Endodermal cell (in vitro differentiated cells): ENCODE data around the gene EMC10. TPM values are rescaled to one million over a fixed set of nuclear protein-coding genes. Genes with fewer than 3 reads are reported as not detected.

Source experiments
- DNase-seq: peaks from one replicate; pipeline ENCODE4 v3.0.0-alpha.2; 2017
- H3K27ac ChIP-seq: 2 replicates; pipeline ENCODE4 v1.5.1; 2013; ENCODE audit warnings: mild to moderate bottlenecking, low read depth, low read length, moderate library complexity
- H3K27me3 ChIP-seq: 2 replicates; pipeline ENCODE4 v1.6.1; 2013; ENCODE audit warnings: mild to moderate bottlenecking, low read length, moderate library complexity; ENCODE audit not compliant: insufficient read depth, control insufficient read depth, poor library complexity, severe bottlenecking
- H3K36me3 ChIP-seq: 2 replicates; pipeline ENCODE4 v1.7.0; 2013; ENCODE audit warnings: mild to moderate bottlenecking, low read length, moderate library complexity; ENCODE audit not compliant: control insufficient read depth, insufficient read depth
- H3K4me1 ChIP-seq: one replicate; pipeline ENCODE4 v1.7.0; 2013; ENCODE audit warnings: low read length; ENCODE audit not compliant: control insufficient read depth, insufficient read depth
- H3K4me3 ChIP-seq: 2 replicates; pipeline ENCODE4 v1.5.1; 2013; ENCODE audit warnings: mild to moderate bottlenecking, low read length, moderate library complexity
- H3K9ac ChIP-seq: 2 replicates; pipeline ENCODE4 v1.6.1; 2013; ENCODE audit warnings: mild to moderate bottlenecking, low read length, moderate library complexity; ENCODE audit not compliant: poor library complexity, severe bottlenecking; ENCODE audit errors: extremely low read depth
- H3K9me3 ChIP-seq: 2 replicates; pipeline ENCODE4 v1.6.1; 2013; ENCODE audit warnings: mild to moderate bottlenecking, low read length, moderate library complexity; ENCODE audit not compliant: control insufficient read depth
- H3K27ac Mint-ChIP-seq: 2 replicates; pipeline ENCODE4 v1.8.0; 2020; ENCODE audit warnings: mixed read lengths
- H3K27me3 Mint-ChIP-seq: 2 replicates; pipeline ENCODE4 v1.8.0; 2021; ENCODE audit warnings: mild to moderate bottlenecking, mixed read lengths; ENCODE audit not compliant: insufficient read depth
- H3K36me3 Mint-ChIP-seq: 2 replicates; pipeline ENCODE4 v1.8.0; 2020; ENCODE audit warnings: low read depth, mixed read lengths
- H3K4me1 Mint-ChIP-seq: 2 replicates; pipeline ENCODE4 v1.8.0; 2020; ENCODE audit warnings: mixed read lengths
- H3K4me3 Mint-ChIP-seq: 2 replicates; pipeline ENCODE4 v1.8.0; 2020; ENCODE audit warnings: mild to moderate bottlenecking, moderate library complexity, mixed read lengths
- H3K9me3 Mint-ChIP-seq: 2 replicates; pipeline ENCODE4 v1.8.0; 2020; ENCODE audit warnings: mild to moderate bottlenecking, mixed read lengths
- CTCF ChIP-seq: fragments of 200-600 bp; sonication (generic); conservative IDR thresholded peaks from 2 replicates; pipeline ENCODE4 v1.5.0; 2021; ENCODE audit warnings: antibody characterized with exemption, mild to moderate bottlenecking
- WGBS, 2 experiments: methylation state at CpG; one replicate each; pipeline versions ENCODE4 v1.1.5 to v1.1.7; 2013; ENCODE audit warnings: missing lambda C conversion rate in 2 of 2, mixed read lengths in 1 of 2; ENCODE audit not compliant: insufficient coverage in 1 of 2, insufficient read length in 1 of 2; 5-methylcytosine and 5-hydroxymethylcytosine counted together
- total RNA-seq, 2 donors: library from RNA; stranded (reverse); fragmentation: NEBNext Ultra II Directional in 1 of 2; extraction: Animal tissue kit (Norgen Biotek cat#: 25700) in 1 of 2; gene quantifications; 2 replicates in 1 of 2; 3 replicates in 1 of 2; pipeline ENCODE4 v1.2.1, GENCODE V29; 2021

Gene EMC10
- total RNA-seq, 2 donors from 2014 or later: 119 to 123 TPM

GRCh38 chr19:50449236-50449899, 26.9 kb upstream of the EMC10 start:
- Mint-ChIP-seq H3K4me1 (no peaks in the 10 kb centered on the region), H3K27ac (no peak overlapping the region), H3K9me3 (peaks cover 4% of the 10 kb centered on the region), H3K27me3 (no peaks in the 10 kb centered on the region), H3K36me3 (no peaks in the 10 kb centered on the region), H3K4me3 (no peak overlapping the region)
- Histone ChIP-seq H3K4me1 (no peaks in the 10 kb centered on the region), H3K27ac (no peak overlapping the region), H3K4me3 (no peak overlapping the region), H3K27me3 (no peaks in the 10 kb centered on the region), H3K9me3 (no peaks in the 10 kb centered on the region), H3K9ac (no peak overlapping the region), H3K36me3 (no peaks in the 10 kb centered on the region)
- no peak for DNase-seq
- WGBS, 2 experiments: 84 to 87% methylated on average over 11 to 14 of the region's 14 CpGs
- no peak for TF ChIP-seq CTCF

GRCh38 chr19:50450369-50451222, 25.7 kb upstream of the EMC10 start:
- H3K4me3 ChIP-seq: no peak overlapping the region
- no peaks in the 10 kb centered on the region for H3K4me1 ChIP-seq
- no peak for TF ChIP-seq CTCF
- H3K27ac ChIP-seq: no peak overlapping the region
- no peak overlapping the region for H3K27ac Mint-ChIP-seq
- no peak overlapping the region for H3K4me3 Mint-ChIP-seq
- H3K9ac ChIP-seq: no peak overlapping the region
- H3K36me3 Mint-ChIP-seq: no peaks in the 10 kb centered on the region
- H3K9me3 Mint-ChIP-seq: peaks cover 4% of the 10 kb centered on the region
- DNase-seq: no peak
- H3K27me3 ChIP-seq: no peaks in the 10 kb centered on the region
- peaks cover 3% of the 10 kb centered on the region for H3K27me3 Mint-ChIP-seq
- H3K4me1 Mint-ChIP-seq: no peaks in the 10 kb centered on the region
- no peaks in the 10 kb centered on the region for H3K9me3 ChIP-seq
- H3K36me3 ChIP-seq: no peaks in the 10 kb centered on the region
- WGBS, 2 experiments: 84 to 86% methylated on average over 18 to 30 of the region's 30 CpGs

- DNase-seq: no peak
- Histone ChIP-seq H3K4me3 (no peak overlapping the region), H3K4me1 (no peaks in the 10 kb centered on the region), H3K9ac (no peak overlapping the region), H3K36me3 (no peaks in the 10 kb centered on the region), H3K27me3 (no peaks in the 10 kb centered on the region), H3K27ac (no peak overlapping the region), H3K9me3 (no peaks in the 10 kb centered on the region)
- WGBS, 2 experiments: 82 to 88% methylated on average over 3 to 12 of the region's 13 CpGs
- H3K4me1 Mint-ChIP-seq: no peaks in the 10 kb centered on the region
- TF ChIP-seq CTCF: no peak
- H3K36me3 Mint-ChIP-seq: no peaks in the 10 kb centered on the region
- H3K27me3 Mint-ChIP-seq: peaks cover 6% of the 10 kb centered on the region
- H3K9me3 Mint-ChIP-seq: peaks cover 4% of the 10 kb centered on the region
- no peak overlapping the region for H3K4me3 Mint-ChIP-seq
- no peak overlapping the region for H3K27ac Mint-ChIP-seq
Observed at GRCh38 chr19:50451223-50451534, 25.1 kb upstream of the EMC10 start.
